ENCODE results near the gene CUEDC2.

Gene CUEDC2

DNA sequence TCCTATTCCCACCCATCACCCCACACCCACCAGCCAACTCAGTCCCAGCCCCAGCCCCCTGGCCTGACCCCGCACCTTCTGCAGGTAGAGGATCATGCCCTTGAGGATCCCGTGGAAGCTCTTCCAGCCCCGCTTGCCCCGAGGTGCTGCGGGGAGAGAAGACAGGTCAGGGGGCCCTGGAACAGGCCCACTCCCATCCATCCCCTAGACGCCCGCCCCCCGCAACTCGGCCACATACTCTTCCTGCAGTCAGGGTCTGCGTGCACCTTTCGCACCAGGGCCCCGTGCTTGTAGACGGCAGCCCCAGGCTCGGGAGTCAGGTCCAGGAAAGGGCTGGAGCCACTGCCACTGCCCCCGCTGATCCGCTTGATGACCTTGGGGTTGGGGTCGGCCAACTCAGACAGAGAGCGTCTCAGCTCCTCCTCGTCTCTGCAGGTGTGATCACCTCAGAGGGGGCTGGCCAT, 27.2 kb downstream of the CUEDC2 start:
- Mint-ChIP-seq H3K4me1 (peaks cover 22% of the 10 kb centered on the region), H3K27me3 (ENCODE audit: low read depth) (peaks cover 29% of the 10 kb centered on the region), H3K27ac (no peak overlapping the region), H3K36me3 (ENCODE audit: low read depth) (no peaks in the 10 kb centered on the region), H3K9me3 (no peaks in the 10 kb centered on the region), H3K4me3 (no peak overlapping the region)
- TF ChIP-seq, protein P1, sequence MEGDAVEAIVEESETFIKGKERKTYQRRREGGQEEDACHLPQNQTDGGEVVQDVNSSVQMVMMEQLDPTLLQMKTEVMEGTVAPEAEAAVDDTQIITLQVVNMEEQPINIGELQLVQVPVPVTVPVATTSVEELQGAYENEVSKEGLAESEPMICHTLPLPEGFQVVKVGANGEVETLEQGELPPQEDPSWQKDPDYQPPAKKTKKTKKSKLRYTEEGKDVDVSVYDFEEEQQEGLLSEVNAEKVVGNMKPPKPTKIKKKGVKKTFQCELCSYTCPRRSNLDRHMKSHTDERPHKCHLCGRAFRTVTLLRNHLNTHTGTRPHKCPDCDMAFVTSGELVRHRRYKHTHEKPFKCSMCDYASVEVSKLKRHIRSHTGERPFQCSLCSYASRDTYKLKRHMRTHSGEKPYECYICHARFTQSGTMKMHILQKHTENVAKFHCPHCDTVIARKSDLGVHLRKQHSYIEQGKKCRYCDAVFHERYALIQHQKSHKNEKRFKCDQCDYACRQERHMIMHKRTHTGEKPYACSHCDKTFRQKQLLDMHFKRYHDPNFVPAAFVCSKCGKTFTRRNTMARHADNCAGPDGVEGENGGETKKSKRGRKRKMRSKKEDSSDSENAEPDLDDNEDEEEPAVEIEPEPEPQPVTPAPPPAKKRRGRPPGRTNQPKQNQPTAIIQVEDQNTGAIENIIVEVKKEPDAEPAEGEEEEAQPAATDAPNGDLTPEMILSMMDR (IDR thresholded peaks at IDR 0.05; ENCODE audit: unreplicated experiment in 3 of 3) = no peak

DNA sequence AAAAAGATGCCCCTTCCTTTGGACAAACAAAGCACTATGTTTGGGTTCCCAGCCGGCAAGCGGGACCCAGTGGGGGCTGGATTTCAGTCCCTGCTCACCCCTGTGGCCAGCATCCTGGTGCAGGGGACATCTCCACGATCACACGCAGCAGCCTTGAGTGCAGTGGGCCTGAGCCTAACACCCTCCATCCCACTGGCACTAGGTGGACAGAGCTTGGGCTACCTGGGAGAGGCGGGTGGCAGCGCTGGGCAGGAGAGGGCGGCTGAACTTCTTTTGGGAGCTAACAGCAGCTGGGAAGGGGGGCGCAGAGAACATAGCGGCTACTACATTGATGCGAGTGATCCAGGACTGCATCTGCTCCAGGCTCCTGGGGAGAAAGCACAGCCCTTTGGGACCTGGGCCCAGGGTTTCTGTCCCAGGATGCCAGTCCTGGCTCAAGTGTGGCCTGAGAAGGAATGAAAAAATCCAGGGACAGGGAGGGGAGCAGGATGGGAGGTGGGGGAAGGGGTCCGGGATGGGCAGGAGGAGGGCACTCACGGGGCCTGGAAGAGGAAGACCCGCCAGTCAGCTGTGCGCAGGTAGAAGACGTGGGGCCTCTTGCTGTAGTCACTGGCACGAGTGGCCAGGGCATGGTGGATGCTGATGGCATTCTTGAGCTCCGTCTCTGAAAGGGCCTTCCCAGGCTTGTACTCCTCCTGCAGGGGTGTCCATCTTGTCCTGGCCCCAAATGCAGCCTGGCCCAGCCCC, 27.8 kb downstream of the CUEDC2 start:
- Mint-ChIP-seq H3K4me3 (no peak overlapping the region), H3K9me3 (no peaks in the 10 kb centered on the region), H3K36me3 (ENCODE audit: low read depth) (no peaks in the 10 kb centered on the region), H3K4me1 (peaks cover 15% of the 10 kb centered on the region), H3K27ac (no peak overlapping the region), H3K27me3 (ENCODE audit: low read depth) (peaks cover 23% of the 10 kb centered on the region)
- TF ChIP-seq, protein P1 (IDR thresholded peaks at IDR 0.05; ENCODE audit: unreplicated experiment in 3 of 3) = no peak

DNA sequence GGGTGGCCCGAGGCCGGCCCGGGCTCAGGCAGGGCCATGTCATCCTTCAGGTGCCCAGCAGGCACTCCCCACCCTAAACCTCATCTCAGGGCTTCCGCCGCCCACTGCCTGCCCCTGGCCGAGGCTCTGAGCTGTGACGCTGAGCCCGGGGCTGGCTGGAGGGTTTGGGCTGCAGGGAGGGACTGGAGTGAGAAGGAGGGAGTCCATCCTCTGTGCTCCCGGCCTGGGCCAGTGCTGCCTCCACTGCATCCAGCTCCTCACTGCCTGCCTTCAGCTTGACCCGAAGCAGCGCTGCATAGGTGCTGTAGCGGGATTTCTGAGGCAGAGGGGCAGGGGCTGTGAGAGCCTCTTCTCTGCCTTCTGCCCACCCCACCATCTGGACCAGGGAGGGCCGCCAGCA, 29.3 kb downstream of the CUEDC2 start:
- H3K36me3 Mint-ChIP-seq (ENCODE audit: low read depth) = no peaks in the 10 kb centered on the region
- H3K9me3 Mint-ChIP-seq = no peaks in the 10 kb centered on the region
- H3K4me1 Mint-ChIP-seq = peaks cover 12% of the 10 kb centered on the region
- H3K27me3 Mint-ChIP-seq (ENCODE audit: low read depth) = peaks cover 15% of the 10 kb centered on the region
- no peak overlapping the region for H3K4me3 Mint-ChIP-seq
- TF ChIP-seq, protein P1 (IDR thresholded peaks at IDR 0.05; ENCODE audit: unreplicated experiment in 3 of 3) = no peak
- no peak overlapping the region for H3K27ac Mint-ChIP-seq

DNA sequence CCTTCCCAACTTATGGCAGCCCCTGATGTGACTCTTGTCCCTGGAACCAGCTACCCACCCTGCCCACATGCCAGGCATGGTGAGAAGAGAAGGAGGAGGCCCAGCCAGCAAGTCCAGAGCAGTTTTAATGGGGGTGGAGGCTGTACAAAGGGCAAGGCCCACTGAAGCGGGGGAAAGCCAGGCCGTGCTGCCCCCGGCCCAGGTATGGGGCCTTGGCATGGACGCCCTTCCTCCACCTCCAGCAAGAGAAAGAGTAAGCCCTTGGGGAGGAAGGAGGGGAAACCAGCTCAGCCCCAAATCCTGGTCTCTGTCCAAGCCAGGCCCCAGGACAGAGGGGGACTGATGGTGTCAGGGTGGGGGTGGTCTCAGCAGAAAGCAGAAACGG, 29.9 kb downstream of the CUEDC2 start:
- no peak overlapping the region for H3K4me3 Mint-ChIP-seq
- TF ChIP-seq, protein P1 (IDR thresholded peaks at IDR 0.05; ENCODE audit: unreplicated experiment in 3 of 3) = no peak
- H3K27me3 Mint-ChIP-seq (ENCODE audit: low read depth) = peaks cover 10% of the 10 kb centered on the region
- H3K9me3 Mint-ChIP-seq = no peaks in the 10 kb centered on the region
- H3K27ac Mint-ChIP-seq = no peak overlapping the region
- H3K36me3 Mint-ChIP-seq (ENCODE audit: low read depth) = no peaks in the 10 kb centered on the region
- H3K4me1 Mint-ChIP-seq = peaks cover 12% of the 10 kb centered on the region

DNA sequence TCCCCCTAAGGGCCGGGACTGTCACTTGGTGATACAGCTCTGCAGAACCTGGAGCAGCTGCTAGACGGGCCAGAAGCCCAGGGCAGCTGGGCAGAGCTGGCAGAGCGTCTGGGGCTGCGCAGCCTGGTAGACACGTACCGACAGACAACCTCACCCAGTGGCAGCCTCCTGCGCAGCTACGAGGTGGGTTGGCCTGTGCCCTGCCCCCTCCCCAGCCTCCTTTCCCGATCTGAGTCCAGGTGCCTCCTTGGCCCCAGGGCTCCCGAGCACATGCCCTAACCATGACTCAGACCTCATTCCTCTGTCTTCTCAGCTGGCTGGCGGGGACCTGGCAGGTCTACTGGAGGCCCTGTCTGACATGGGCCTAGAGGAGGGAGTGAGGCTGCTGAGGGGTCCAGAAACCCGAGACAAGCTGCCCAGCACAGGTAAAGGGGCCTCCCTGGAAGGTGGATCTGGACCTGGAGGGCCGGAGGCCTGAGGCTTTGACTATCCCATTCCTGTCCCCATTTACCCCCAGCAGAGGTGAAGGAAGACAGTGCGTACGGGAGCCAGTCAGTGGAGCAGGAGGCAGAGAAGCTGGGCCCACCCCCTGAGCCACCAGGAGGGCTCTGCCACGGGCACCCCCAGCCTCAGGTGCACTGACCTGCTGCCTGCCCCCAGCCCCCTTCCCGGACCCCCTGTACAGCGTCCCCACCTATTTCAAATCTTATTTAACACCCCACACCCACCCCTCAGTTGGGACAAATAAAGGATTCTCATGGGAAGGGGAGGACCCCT, 30.5 kb downstream of the CUEDC2 start:
- H3K4me3 Mint-ChIP-seq = no peak overlapping the region
- no peak overlapping the region for H3K27ac Mint-ChIP-seq
- H3K27me3 Mint-ChIP-seq (ENCODE audit: low read depth) = peaks cover 4% of the 10 kb centered on the region
- H3K9me3 Mint-ChIP-seq = no peaks in the 10 kb centered on the region
- TF ChIP-seq, protein P1 (IDR thresholded peaks at IDR 0.05; ENCODE audit: unreplicated experiment in 3 of 3) = no peak
- no peaks in the 10 kb centered on the region for H3K36me3 Mint-ChIP-seq (ENCODE audit: low read depth)
- H3K4me1 Mint-ChIP-seq = peaks cover 10% of the 10 kb centered on the region

Data from nephron (organoid).